Muscle layer of colon (tissue), 2 donors: ENCODE results near the gene CHST12.
"Not testable (repeated sequence)": the region's sequence is repeated elsewhere in the genome, so short reads cannot be mapped to it uniquely, and the experiment has no call there.

ENCODE experiments used
- H3K27ac ChIP-seq: one replicate; pipeline ENCODE4 v1.7.0; 2013; ENCODE audit warnings: low read depth, mild to moderate bottlenecking, low read length, moderate library complexity
- H3K27me3 ChIP-seq, 2 donors: one replicate each; pipeline ENCODE4 v1.7.0; 2013; ENCODE audit warnings: low read length in 2 of 2, mild to moderate bottlenecking in 2 of 2; ENCODE audit not compliant: insufficient read depth in 2 of 2, control insufficient read depth in 1 of 2
- H3K36me3 ChIP-seq: one replicate; pipeline ENCODE4 v1.7.0; 2013; ENCODE audit warnings: mild to moderate bottlenecking, low read length; ENCODE audit not compliant: insufficient read depth
- H3K4me1 ChIP-seq: one replicate; pipeline ENCODE4 v1.7.0; 2013; ENCODE audit warnings: mild to moderate bottlenecking, low read length; ENCODE audit not compliant: insufficient read depth
- H3K4me3 ChIP-seq, 2 donors: one replicate each; pipeline ENCODE4 v1.7.0; 2013; ENCODE audit warnings: low read length in 2 of 2, low read depth in 1 of 2, mild to moderate bottlenecking in 1 of 2, moderate library complexity in 1 of 2
- H3K9ac ChIP-seq: one replicate; pipeline ENCODE4 v1.7.0; 2013; ENCODE audit warnings: low read length
- H3K9me3 ChIP-seq: one replicate; pipeline ENCODE4 v1.7.0; 2013; ENCODE audit warnings: mild to moderate bottlenecking, low read length
- donor health status: abdominal sarcoma.
- donor health status: Adenocarcinoma of cecum.

CHST12 gene

DNA sequence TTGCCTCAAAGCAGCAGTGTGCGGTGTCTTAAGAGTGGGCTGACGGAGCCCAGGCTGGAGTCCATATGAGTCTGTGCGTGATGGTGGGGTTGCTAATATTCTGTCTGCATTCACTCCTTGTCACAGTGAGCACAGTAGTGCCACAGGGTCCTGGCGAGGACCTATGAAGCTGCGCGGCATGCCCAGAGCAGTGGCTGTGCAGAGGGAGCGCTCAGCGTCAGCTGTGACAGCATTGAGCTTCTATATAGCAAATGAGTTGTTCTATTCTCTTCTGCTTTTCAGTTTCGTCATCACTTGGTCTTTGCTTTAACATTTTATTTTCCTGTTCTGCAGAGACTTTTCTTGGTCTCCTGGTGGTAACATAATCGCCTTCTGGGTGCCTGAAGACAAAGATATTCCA is 34.3 kb upstream of the CHST12 start:
- Histone ChIP-seq H3K4me3 (no peak overlapping the region), H3K4me1 (no peaks in the 10 kb centered on the region), H3K9ac (no peak overlapping the region), H3K27ac (no peak overlapping the region), H3K36me3 (peaks cover 92% of the 10 kb centered on the region), H3K9me3 (no peaks in the 10 kb centered on the region), H3K27me3 (no peaks in the 10 kb centered on the region)

- Histone ChIP-seq H3K36me3 (peaks cover 94% of the 10 kb centered on the region), H3K9me3 (no peaks in the 10 kb centered on the region), H3K27me3 (no peaks in the 10 kb centered on the region), H3K4me3 (no peak overlapping the region), H3K27ac (no peak overlapping the region), H3K9ac (no peak overlapping the region), H3K4me1 (no peaks in the 10 kb centered on the region)
Observed at GRCh38 chr7:2371329-2371728, 32.1 kb upstream of the CHST12 start.

GRCh38 chr7:2372724-2373123 is 30.7 kb upstream of the CHST12 start:
- Histone ChIP-seq H3K36me3 (peaks cover 92% of the 10 kb centered on the region), H3K9me3 (no peaks in the 10 kb centered on the region), H3K27ac (no peak overlapping the region), H3K4me3 (no peak overlapping the region), H3K27me3 (no peaks in the 10 kb centered on the region), H3K4me1 (no peaks in the 10 kb centered on the region), H3K9ac (no peak overlapping the region)

DNA sequence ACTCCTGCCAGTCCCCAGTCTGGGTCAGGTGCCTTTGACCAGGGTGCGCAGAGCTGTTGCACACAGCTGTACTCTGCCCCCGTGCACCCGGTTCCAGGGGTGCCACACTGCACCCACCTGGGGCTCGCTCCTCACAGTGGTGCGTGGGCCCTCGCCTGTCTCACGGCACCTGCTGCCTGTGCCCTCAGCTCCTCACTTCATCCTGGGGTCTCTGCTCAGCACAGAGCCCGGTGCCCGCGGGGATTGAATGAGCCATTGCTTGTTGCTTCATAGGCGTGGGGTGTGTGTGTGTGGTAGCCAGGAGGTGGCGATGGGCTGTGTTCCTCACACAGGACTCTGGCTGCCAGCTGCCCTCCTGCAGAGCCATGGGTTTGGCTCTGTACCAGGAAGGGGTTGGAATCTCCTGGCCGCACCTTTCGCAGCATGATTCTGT is 30.3 kb upstream of the CHST12 start:
- Histone ChIP-seq H3K4me3 (no peak overlapping the region), H3K27me3 (no peaks in the 10 kb centered on the region), H3K9me3 (no peaks in the 10 kb centered on the region), H3K4me1 (no peaks in the 10 kb centered on the region), H3K9ac (no peak overlapping the region), H3K36me3 (peaks cover 89% of the 10 kb centered on the region), H3K27ac (no peak overlapping the region)

DNA sequence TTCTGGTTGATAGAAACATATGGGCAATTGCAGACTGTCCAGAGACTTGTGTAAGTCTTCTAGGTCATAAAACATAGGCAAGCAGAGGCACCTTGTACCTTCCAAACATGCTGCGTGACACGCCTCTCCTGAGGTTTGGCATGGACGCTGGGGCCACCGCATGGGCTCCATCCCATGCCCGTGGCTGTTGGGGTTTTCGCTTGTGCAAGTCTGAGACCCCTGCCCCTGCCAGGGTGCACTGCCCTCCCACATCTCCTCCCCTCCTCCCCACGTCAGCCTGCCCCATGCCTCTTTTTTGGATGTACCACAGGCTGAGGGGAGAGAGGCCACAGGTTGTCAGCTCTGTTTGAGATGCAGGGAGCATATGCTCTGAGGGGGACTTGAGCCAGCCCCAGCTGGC is 29.8 kb upstream of the CHST12 start:
- Histone ChIP-seq H3K4me3 (no peak overlapping the region), H3K27me3 (no peaks in the 10 kb centered on the region), H3K36me3 (peaks cover 87% of the 10 kb centered on the region), H3K27ac (no peak overlapping the region), H3K9me3 (no peaks in the 10 kb centered on the region), H3K9ac (no peak overlapping the region), H3K4me1 (no peaks in the 10 kb centered on the region)

GRCh38 chr7:2374401-2374800 is 29.0 kb upstream of the CHST12 start:
- Histone ChIP-seq H3K4me1 (no peaks in the 10 kb centered on the region), H3K9me3 (no peaks in the 10 kb centered on the region), H3K27me3 (no peaks in the 10 kb centered on the region), H3K4me3 (no peak overlapping the region), H3K9ac (no peak overlapping the region), H3K27ac (no peak overlapping the region), H3K36me3 (peaks cover 87% of the 10 kb centered on the region)

DNA sequence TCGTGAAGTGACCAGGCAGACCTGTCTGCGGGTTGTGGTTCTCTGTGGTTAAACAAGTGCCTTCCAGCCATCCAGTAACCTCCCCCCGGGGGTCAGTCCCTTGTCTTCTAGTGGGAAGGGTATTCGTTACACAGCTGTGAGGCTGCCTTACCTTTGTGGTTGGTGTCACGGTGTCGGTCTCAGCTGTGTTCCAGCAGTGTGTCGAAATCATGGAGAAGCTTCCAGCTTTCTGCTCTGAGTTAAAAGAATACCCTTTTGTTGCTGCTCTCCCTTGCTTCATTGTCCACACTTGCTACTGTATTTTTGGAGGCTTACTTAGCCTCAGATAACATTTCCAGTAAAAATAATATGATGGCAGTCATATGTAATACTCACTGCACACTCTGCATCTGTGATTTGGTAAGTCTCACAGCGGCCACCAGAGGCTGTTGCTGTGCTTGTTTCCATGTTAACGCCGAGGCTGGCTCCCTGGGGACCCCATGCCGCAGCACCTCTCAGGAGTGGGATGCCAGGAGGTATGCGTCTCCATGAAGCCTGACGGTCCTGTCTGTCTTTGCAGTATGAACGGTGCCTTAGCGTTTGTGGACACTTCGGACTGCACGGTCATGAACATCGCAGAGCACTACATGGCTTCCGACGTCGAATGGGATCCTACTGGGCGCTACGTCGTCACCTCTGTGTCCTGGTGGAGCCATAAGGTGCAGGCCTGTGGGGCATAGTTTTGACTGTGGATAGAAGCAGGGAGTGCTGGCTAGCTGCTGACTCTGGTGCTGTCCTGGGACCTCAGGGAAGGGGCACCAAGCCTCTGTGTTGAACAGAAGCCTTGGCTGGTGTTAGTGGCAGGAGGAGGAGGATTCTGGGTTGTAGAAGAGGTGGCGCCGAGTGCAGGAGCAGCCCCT is 28.3 kb upstream of the CHST12 start:
- Histone ChIP-seq H3K27me3 (no peaks in the 10 kb centered on the region), H3K4me3 (no peak overlapping the region), H3K36me3 (peaks cover 87% of the 10 kb centered on the region), H3K9ac (no peak overlapping the region), H3K4me1 (no peaks in the 10 kb centered on the region), H3K27ac (no peak overlapping the region), H3K9me3 (no peaks in the 10 kb centered on the region)

DNA sequence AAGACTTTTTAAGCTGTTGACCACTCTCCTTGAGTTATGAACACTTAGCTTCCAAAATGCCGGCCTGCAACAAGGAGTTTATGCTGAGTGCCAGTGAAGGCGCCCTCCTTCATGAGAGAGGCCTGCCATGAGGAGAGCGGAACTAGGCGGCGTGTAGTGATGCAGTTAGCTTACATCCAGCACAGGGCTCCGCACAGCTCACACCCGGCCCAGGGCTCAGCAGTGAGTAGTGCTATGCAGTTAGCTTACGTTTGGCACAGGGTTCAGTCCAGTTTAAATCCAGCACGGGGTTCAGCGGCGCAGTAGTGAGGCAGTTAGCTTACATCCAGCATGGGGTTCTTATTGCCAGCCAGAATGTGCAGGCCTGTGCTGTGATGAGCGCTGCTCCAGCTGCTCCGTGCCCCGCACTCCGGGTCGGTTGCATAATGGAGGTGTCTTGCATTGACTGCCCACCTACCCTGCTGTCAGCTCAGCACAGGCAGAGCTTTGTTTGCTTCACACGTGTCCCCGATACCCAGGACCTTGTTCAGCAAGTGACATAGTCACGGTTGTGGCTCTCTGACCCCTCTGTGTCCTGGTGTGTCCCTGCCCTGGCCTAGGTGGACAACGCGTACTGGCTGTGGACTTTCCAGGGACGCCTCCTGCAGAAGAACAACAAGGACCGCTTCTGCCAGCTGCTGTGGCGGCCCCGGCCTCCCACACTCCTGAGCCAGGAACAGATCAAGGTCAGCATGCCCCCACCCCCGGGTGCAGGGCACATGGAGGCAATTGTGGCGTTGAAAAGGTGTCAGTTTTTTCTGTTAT is 26.9 kb upstream of the CHST12 start:
- Histone ChIP-seq H3K27ac (no peak overlapping the region), H3K27me3 (no peaks in the 10 kb centered on the region)

DNA sequence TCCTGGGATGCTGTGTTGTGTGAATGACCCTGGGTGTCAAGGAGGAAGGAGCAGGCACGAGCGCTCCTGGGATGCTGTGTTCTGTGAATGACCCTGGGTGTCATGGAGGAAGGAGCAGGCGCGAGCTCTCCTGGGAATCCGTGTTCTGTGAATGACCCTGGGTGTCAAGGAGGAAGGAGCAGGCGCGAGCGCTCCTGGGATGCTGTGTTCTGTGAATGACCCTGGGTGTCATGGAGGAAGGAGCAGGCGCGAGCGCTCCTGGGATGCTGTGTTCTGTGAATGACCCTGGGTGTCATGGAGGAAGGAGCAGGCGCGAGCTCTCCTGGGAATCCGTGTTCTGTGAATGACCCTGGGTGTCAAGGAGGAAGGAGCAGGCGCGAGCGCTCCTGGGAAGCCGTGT is 25.9 kb upstream of the CHST12 start:
- H3K4me3 ChIP-seq, H3K9ac ChIP-seq, H3K9me3 ChIP-seq, H3K4me1 ChIP-seq, H3K27me3 ChIP-seq, H3K27ac ChIP-seq: not testable (repeated sequence)
- H3K36me3 ChIP-seq: peaks cover 81% of the 10 kb centered on the region

More for the DNA sequence above, 26.9 kb upstream of the CHST12 start:
- Histone ChIP-seq H3K9ac (no peak overlapping the region), H3K36me3 (peaks cover 89% of the 10 kb centered on the region), H3K4me1 (no peaks in the 10 kb centered on the region), H3K9me3 (no peaks in the 10 kb centered on the region), H3K4me3 (no peak overlapping the region)

GRCh38 chr7:2378125-2378524 is 25.3 kb upstream of the CHST12 start:
- not testable (repeated sequence) for H3K27ac ChIP-seq, H3K27me3 ChIP-seq, H3K4me1 ChIP-seq, H3K4me3 ChIP-seq, H3K9ac ChIP-seq, H3K9me3 ChIP-seq
- peaks cover 74% of the 10 kb centered on the region for H3K36me3 ChIP-seq

DNA sequence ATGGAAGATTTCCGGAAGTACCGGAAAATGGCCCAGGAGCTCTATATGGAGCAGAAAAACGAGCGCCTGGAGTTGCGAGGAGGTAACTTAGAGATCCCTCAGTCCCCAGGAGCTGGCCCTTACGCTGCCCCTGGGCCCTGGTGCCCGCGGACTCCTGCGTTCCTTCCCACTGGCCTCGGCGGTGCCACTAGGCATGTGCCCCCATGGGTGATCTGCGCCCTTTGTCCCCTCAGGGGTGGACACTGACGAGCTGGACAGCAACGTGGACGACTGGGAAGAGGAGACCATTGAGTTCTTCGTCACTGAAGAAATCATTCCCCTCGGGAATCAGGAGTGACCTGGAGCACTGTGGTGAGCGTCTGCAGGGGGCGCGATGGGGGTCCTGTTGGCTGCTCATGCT is 24.2 kb upstream of the CHST12 start:
- Histone ChIP-seq H3K4me3 (no peak overlapping the region), H3K36me3 (peaks cover 64% of the 10 kb centered on the region), H3K27ac (no peak overlapping the region), H3K9me3 (no peaks in the 10 kb centered on the region), H3K4me1 (no peaks in the 10 kb centered on the region), H3K9ac (no peak overlapping the region), H3K27me3 (no peaks in the 10 kb centered on the region)
